Nucleus accumbens (tissue), 56 donors: Measurements from ENCODE around the gene ADAMTS12.
A peak's percentile ranks its signal among the peaks of the same experiment; 100 is the strongest.
"Not testable (repeated sequence)": the region's sequence is repeated elsewhere in the genome, so short reads cannot be mapped to it uniquely, and the experiment has no call there.

Experiments used
- DNase-seq, 56 donors: peaks; one replicate each; lab custom pipeline; 2025; lab: John Stamatoyannopoulos, UW

Gene ADAMTS12

DNA sequence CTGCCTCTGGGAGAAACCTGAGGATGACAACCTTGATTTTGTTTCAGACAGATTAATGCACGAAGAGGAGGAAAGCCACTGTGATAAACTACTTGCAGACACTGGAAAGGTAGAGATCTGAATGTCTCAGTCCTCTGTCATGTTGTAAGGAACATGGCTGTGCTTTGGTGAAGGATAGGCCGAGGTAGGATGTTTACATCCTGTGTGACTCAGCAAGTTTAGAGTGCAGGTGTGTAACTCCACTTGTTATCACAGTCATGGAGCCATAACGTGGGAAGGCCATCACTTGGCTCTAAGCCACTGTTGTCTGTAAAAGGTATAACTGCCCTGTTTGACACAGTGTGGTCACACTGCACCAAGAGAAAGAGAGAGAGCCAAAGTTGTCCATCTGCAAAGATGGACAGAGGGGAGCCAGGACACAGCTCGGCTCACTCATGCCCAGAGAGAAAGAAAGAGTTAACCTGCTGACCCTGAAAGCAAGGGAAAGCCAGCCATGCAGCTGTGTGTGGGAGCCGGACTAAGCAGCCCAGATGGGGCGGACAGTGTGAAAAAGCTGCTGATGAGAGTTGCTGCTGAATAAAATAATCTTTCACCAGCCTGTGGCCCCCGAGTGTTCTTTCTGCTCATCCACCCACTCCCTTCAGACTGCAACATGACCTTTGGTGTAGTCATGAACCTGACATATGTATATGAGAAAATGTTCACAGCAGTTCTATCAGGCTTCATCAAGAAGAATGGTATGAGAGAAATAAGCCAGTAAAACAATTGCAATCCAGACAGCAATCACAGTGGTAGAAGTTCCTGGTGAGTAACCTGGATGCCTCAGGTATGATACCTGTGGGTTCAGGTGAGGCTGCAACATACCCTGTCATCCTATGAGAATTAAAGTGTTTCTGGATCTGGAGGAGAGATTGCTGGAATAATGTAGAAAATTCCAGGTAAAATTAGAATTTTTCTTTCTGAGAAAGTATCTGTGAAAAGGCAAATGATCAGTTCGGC is 335.2 kb downstream of the ADAMTS12 start:
- DNase-seq, result no peak

DNA sequence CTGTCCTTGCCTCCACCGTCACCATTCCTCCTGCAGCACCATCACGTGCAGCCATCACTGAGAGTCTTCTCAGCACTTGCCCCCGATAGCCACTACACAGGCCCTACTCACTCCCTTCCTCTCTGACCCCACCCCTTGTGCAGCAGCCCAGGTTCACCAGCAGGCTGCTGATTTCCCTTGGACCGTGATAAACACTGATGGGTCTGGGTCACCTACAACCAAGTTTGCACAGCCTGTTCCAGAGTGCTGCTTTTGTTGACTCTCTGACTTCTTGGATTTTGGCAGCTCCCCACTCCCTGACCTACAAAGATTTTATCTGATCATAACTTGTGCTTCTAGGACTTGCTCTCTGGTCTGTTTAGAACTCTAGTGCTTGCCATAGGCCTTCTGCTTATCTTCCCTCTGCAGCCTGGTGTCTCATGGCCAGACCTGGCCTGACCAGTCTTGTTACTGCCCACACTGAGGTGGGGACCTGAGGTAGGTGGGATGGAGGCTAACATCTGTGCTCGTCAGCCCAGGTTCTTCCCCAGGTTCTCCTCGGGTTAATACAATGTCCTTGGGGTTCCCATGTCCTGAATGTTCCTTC is 341.7 kb downstream of the ADAMTS12 start:
- DNase-seq, result no peak

DNA sequence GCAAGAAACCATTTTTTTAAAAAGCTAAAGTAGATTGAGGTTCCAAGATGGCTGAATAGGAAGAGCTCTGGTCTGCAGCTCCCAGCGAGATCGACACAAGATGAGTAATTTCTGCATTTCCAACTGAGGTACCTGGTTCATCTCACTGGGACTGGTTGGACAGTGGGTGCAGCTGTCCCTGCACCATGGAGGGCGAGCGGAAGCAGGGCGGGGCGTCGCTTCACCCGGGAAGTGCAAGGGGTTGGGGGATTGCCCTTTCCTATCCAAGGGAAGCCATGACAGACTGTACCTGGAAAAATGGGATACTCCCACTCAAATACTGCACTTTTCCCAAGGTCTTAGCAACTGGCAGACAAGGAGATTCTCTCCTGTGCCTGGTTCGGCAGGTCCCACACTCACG is 352.0 kb downstream of the ADAMTS12 start:
- DNase-seq, result not testable (repeated sequence)

DNA sequence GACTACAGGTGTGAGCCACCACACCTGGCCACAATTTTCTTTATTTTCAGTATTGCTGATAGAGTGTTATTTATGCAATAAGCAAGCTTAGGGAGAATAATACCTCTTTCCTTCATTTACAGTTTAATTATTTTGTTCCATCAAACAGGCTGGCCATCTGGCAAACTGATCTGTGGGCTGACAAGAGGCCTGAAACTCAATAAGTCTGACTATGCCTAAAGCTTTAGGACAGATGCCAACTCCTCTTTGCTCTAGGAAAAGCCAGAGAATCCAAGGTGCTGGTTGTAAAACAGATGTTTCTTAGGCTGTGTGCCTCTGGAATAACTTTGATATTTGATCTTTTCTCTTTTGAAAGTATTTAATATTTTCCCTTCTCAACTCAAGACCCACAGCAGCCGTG is 352.6 kb downstream of the ADAMTS12 start:
- DNase-seq, result no peak

DNA sequence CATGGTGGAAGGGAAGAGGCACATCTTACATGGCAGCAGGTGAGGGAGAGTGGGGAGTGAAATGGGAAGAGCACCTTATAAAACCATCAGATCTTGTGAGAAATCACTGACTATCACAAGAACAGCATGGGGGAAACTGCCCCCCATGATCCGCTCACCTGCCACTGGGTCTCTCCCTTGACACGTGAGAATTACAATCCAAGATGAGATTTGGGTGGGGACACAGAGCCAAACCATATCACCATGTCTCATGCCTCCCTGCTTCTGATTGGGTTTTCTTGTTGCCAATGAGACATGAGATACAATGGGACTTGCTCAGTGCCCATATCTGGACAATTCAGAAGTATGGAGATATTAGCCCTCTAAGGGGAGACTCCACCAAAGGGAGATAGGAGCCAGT is 353.6 kb downstream of the ADAMTS12 start:
- DNase-seq, result no peak

DNA sequence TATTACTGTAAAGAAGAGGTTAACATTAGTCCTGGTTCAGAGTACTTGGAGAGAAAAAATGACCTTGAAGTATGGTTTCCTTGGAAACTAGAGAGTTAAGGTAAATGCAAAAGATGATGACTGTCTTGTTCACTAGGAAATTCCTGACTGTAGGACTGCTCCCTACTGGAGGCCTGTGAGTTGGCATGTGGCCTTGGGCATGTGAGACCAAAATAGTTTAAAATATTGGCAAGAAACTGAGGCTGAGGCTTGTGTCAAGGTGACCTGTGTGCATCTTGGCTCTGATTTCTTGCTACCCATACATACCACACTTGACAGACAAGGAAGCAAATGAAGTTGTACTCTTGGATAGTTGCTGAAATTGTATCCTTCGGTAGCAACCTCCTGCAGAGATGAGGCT is 354.6 kb downstream of the ADAMTS12 start:
- no peak for DNase-seq

DNA sequence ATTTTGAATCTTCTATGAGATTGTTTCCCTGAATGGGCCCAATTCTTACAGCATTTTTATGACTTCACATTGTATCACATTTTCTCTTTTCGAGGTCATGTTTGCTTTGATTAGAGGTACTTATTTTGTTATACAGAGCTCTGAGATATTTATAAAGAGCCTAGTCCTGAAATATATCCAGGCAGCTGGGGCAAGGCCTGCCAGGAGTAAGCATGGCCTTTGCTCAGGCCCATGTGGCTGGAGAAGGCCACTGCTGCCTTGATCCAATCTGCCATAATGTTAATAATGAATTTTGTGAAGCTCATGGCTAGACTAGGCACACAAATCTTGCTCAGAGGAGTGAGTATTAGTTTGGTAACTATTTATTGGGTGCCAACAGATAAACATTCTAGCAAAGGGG is 355.0 kb downstream of the ADAMTS12 start:
- no peak for DNase-seq

DNA sequence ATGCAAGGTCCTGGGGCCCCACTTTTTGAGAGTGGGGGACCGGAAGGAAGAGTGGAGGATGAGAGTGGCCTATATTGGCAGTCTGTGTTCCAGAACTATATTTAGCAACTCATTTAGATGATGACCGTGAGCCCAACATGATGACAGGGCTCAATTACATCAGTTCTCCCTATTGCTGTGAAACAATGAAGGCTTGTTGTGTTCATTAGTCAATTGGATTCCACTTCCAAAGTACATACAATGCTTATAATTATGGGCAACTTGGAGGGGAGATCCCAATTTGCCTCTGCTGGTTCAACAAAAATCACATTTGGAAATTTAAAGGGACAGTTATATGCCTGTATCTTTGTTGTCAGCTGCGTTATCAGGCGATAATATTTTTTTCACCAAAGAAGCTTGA is 360.0 kb downstream of the ADAMTS12 start:
- DNase-seq, result peak in 8 of 56 donors; percentile 2 to 33 (median 8)

DNA sequence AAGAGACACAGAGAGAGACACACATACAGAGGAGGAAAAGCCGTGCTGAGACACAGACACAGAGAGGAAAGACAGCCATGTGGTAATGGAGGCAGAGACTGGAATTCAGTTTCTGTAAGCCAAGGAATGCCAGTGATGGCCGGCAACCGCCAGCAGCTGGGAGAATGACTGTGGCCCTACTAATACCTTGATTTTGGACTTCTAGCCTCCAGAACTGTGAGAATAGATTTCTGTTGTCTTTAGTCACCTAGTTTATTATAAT is 360.8 kb downstream of the ADAMTS12 start:
- DNase-seq, result no peak

DNA sequence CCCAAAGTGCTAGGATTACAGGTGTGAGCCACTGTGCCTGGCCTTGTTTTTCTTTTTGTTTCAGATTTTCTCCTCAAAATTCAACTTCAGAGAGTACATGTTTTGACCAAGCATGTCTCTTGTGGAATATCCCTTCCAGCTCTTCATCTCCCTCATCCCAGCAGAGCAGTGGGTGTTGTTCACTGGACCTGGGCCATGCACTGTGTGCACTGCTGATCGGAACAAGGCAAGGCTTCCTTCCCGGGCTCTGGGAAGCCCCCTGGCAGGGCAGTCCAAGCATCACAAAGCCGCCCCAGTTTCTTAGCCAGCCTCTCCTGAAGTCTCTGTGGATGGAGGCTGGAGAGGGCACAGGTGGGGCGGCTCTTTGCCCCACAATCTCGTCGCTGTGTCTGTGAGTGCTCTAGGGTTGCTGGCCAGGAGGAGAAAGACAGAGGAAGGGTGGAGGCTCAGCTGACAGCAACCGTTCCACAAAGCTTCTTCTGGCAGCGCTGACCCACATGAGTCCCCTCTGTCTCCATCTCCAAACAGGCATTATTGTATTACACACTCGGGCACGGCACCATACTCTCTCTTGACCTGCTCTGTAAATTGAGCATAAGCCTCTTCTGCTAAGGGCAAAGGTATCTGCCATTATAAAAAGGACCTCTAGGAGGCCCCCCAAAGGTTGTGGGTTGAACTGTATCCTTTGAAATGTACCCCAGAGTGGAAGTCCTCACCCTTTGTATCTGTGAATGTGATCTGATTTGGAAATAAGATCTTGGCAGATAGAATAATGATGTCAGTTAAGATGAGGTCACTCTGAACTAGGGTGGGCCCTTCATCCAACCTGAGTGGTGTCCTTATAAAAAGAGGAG is 361.4 kb downstream of the ADAMTS12 start:
- no peak for DNase-seq

DNA sequence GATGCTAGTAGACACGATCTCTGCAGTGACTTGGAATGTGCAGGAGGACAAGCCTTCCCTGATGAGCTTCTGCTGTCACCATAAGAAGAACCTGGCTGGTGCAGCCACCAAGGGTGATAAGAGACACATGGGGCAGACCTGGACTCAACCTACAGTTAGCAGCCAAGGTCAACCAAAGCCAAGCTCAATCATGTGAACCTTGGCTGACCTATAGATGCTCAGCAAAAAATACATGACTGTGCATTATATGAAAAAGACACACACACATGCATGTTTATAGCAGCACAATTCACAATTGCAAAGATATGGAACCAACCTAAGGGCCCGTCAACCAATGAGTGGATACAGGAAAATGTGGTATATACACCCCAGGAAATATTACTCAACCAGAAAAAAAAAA is 364.1 kb downstream of the ADAMTS12 start:
- no peak for DNase-seq

DNA sequence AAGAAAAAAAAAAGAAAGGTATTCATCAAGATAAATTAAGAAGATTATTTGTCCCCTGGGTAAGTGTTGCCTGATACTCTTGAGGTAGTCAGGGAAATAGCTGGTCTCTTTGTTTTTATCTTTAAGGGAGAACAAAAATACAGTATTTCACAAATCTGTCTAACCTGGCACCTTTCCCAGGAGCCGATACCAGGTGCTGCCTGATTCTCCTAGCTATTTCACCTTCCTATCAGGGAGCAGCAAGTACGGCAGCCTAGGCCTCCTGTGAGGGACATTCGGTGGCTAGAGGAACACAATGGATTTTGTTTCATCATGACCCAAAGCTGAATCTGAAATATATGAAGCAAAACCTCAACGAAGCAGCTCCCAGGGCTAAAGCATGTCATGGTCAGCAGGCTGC is 365.0 kb downstream of the ADAMTS12 start:
- DNase-seq, result no peak

DNA sequence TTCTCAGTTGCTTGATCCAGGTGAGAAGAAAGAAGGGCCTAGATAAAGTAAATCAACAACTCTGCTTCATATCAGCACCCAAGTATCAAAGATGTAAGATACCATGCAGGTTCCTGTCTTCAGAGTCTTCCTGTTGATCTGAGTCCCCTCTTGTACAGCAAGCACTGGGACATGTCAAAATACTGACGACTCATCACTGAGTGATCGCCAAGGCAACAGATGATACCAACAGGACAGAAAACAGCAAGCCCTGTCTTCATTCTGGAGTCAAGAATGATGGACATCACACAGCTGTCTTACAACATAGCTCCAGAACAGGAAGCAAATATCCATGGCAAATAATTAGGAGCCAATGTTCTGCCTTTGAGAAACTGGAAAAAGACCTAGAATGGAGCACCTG is 367.3 kb downstream of the ADAMTS12 start:
- no peak for DNase-seq

DNA sequence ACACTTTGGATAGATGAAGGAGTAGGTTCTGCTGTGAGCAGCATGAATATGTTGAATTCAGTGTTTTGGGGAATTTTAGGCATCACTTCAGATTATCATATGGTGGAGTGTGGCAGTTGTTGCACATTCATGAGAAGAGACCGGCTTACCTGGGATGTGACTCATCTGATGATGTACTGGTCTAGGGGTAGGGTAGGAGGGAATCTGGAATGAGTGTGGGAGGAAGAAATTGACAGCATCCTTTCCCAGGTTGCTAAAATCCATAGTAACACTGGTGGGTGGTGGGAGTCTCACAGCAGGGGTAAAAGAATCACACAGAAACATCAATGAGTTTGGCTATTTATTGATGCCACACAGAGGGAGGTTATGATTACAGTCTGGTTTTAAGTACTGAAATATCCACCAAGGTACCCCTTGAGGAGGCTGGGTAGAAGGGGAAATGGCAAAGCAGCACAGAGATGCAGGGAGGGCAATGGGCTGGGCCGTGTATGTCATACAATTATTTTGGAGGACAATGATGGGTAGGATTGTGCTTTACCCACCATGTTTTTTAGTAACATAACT is 368.5 kb downstream of the ADAMTS12 start:
- peak in 17 of 56 donors; percentile 3 to 69 (median 21) for DNase-seq

DNA sequence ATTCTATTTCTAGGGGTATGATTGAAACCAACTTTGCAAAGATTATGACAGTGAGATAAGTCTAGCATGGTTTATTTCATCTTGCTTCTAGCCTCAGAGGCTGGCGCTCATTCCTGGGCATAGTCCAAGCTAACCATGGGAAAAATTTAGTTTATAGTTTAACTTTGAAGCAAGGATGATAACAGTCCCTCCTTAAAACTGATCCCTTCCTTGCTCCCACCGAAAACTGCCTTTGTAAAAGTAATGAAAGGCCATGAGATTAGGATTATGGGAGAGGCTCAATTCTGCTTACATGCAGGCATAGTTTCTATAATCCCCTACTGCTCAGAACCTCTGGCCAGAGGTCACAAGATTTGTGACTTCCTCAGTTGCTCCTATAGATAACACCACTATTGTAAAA is 375.4 kb downstream of the ADAMTS12 start:
- DNase-seq, result no peak

DNA sequence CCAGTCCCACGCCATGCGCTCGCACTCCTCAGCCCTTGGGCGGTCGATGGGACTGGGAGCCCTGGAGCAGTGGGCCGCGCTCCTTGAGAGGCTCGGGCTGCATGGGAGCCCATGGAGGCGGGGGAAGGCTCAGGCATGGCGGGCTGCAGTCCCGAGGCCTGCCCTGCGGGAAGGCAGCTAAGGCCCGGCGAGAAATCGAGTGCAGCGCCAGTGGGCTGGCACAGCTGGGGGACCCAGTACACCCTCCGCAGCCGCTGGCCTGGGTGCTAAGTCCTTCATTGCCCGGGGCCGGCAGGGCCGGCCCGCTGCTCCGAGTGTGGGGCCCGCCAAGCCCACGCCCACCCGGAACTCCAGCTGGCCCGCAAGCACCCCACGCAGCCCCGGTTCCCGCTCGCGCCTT is 376.4 kb downstream of the ADAMTS12 start:
- not testable (repeated sequence) for DNase-seq

DNA sequence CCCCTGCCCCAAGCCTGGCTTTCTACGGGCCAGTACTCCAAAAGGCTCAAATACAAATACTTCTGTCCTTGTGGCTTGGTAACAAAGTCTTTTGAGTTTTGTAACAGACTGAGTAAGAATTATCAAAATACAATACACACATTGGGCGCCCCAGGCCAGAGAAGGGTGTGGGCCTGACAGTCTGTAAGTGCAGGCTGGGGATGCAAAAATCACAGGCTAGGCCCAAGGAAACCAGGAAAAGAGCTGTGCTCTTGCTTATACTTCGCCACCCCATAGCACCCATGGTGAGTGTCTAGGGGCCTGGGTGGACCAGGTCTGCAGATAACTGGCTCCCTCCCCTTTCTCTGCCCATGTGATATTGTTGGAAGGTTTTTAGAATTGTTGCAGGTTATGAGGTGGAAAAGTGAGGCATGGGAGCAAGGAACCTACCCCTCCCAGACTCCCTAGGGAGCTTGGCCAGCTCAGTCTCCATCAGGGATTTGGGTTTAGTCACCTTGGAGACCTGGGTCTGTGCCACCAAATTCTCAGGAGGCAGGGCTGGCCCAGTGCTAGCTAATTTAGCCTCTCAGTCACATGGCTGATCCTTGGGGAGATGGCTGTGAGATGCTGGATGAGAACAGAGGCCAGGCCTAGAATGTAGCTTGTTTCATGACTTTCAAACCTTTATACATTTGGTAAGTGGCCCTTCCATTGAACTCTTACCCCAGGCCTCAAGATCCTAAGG is 378.2 kb downstream of the ADAMTS12 start:
- no peak for DNase-seq

DNA sequence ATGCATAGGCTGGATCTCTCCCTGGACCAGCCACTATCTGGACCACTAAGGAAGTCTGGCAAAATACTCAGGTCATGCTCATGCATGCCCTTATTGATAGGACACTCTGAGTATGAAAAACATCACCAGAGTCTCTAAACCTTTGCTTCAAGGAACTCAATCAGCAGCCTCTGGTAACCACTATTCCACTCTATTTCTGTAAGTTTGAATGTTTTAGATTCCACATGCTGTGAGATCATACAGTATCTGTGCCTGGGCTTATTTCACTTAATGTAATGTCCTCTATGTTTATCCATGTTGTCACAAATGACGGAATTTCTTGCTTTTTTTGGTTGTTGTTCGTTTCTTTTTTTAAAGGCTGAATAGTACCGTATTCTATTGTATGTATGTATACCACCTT is 382.8 kb downstream of the ADAMTS12 start:
- no peak for DNase-seq

DNA sequence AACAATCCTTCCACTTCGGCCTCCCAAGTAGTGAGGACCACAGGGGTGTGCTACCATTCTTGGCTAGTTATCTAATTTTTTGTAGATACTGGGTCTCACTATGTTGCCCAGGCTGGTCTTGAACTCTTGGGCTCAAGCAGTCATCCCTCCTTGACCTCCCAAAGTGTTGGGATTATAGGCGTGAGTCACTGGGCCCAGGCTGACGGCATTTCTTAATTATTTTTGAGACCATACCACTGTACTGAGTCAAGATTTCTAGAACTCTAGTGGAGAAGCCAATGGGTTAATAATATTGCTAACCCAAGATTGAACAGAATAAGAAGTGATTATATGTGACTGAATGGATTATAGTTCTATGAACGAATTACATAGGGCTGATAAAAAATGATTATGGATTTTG is 384.4 kb downstream of the ADAMTS12 start:
- DNase-seq, result no peak

DNA sequence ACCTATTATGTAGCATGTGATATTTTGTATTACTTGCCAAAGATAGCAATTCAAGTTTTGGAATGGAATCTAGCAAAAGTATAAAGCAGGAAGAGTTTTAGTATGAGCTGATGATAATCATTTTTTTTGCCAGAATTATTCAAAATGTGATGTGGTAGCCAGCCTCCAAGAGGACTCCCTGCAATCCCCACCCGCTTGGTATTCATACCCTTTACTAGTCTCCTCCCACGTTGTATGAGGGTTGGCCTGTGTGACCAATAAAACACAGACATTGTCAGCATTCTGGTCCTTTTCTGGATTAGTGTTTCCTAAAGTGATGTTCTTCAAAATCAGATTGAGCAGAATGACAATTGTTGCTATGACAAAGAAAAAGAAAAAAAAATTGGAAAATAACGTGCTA is 387.2 kb downstream of the ADAMTS12 start:
- no peak for DNase-seq
